Esophagus muscularis mucosa (tissue), 4 donors: ENCODE results near the gene DDX27. TPM values are rescaled to one million over a fixed set of nuclear protein-coding genes. Genes with fewer than 3 reads are reported as not detected.

Experiments used
- DNase-seq: peaks from one replicate; pipeline ENCODE4 v3.0.0-alpha.2; 2017; ENCODE audit errors: extremely low spot score
- H3K27ac ChIP-seq, 4 donors: fragments of 200-600 bp; sonication (generic); replicated peaks in 1 of 4; 1 replicate in 3 of 4; 2 replicates in 1 of 4; pipeline ENCODE4 v1.5.1; 2016 to 2019; ENCODE audit warnings: mild to moderate bottlenecking in 1 of 4
- H3K27me3 ChIP-seq, 4 donors: fragments of 200-600 bp; sonication (generic); one replicate each; pipeline versions ENCODE4 v1.5.1 to v1.6.0; 2016 to 2019
- H3K36me3 ChIP-seq, 4 donors: fragments of 200-600 bp; sonication (generic); one replicate each; pipeline ENCODE4 v1.5.1; 2016 to 2019
- H3K4me1 ChIP-seq, 4 donors: fragments of 200-600 bp; sonication (generic); one replicate each; pipeline ENCODE4 v1.5.1; 2016 to 2019
- H3K4me3 ChIP-seq, 4 donors: fragments of 200-600 bp; sonication (generic); 1 replicate in 2 of 4; 2 replicates in 2 of 4; pipeline ENCODE4 v1.5.1; 2016 to 2019; ENCODE audit warnings: mild to moderate bottlenecking in 4 of 4, moderate library complexity in 1 of 4
- H3K9me3 ChIP-seq, 4 donors: fragments of 200-600 bp; sonication (generic); 1 replicate in 3 of 4; 2 replicates in 1 of 4; pipeline ENCODE4 v1.5.1; 2016 to 2019
- EP300 ChIP-seq: sonication (generic); formaldehyde crosslinking; IDR thresholded peaks from one replicate; pipeline ENCODE4 v1.6.1; 2017; ENCODE audit warnings: antibody characterized with exemption
- POLR2A ChIP-seq: fragments of 450-650 bp; IDR thresholded peaks from one replicate; pipeline ENCODE4 v1.6.1; 2017; ENCODE audit warnings: antibody characterized with exemption, moderate library complexity, mild to moderate bottlenecking, low read depth
- POLR2AphosphoS5 ChIP-seq, 2 donors: sonication (generic); formaldehyde crosslinking; IDR thresholded peaks; one replicate each; pipeline ENCODE4 v1.6.1; 2017; ENCODE audit warnings: antibody characterized with exemption in 2 of 2
- WGBS: methylation state at CpG from one replicate; pipeline ENCODE4 v1.1.5; 2018; 5-methylcytosine and 5-hydroxymethylcytosine counted together
- intact Hi-C: fragments of 100-400 bp; cut with DNase I; formaldehyde crosslinking; loops from one replicate; pipeline ENCODE4 v1.15.1; 2023
- total RNA-seq, 4 donors: library from RNA; depleted of rRNA; stranded (reverse); fragments of >200 nt; gene quantifications; one replicate each; pipeline versions ENCODE4 v1.1.0 to v1.2.1, GENCODE V29; 2016
- TF ChIP-seq, protein P1 (sequence below), 3 experiments: fragments of 200-600 bp in 2 of 3; fragments of 450-650 bp in 1 of 3; sonication (generic) in 2 of 3; IDR thresholded peaks; one replicate each; pipeline ENCODE4 v1.5.1; 2017 to 2019; ENCODE audit warnings: antibody characterized with exemption in 3 of 3, mild to moderate bottlenecking in 2 of 3, moderate library complexity in 1 of 3

Gene DDX27
- total RNA-seq, 4 donors from 2014 or later = 25.7 to 35.0 (median 30.2) TPM

DNA sequence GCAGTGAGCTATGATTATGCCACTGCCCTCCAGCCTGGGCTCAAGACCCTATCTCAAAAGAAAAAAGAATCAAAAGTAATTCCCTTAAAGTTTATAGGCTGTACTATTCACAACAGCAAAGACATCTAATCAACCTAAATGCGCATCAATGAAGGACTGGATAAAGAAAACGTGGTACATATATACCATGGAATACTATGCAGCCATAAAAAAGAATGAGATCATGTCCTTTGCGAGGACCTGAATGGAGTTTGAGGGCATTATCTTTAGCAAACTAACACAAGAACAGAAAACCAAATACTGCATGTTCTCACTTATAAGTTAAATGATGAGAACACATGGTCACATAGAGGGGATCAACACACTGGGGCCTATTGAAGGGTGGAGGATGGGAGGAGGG is 42.0 kb downstream of the DDX27 start:
- no peak overlapping the region for H3K4me3 ChIP-seq
- no peaks in the 10 kb centered on the region for H3K9me3 ChIP-seq
- peaks cover 0 to 6% (median 3%) of the 10 kb centered on the region in 4 donors for H3K4me1 ChIP-seq
- intact Hi-C loops = no loop called here
- TF ChIP-seq POLR2AphosphoS5 (IDR thresholded peaks at IDR 0.05) = no peak
- TF ChIP-seq POLR2A = no peak
- TF ChIP-seq, protein P1, sequence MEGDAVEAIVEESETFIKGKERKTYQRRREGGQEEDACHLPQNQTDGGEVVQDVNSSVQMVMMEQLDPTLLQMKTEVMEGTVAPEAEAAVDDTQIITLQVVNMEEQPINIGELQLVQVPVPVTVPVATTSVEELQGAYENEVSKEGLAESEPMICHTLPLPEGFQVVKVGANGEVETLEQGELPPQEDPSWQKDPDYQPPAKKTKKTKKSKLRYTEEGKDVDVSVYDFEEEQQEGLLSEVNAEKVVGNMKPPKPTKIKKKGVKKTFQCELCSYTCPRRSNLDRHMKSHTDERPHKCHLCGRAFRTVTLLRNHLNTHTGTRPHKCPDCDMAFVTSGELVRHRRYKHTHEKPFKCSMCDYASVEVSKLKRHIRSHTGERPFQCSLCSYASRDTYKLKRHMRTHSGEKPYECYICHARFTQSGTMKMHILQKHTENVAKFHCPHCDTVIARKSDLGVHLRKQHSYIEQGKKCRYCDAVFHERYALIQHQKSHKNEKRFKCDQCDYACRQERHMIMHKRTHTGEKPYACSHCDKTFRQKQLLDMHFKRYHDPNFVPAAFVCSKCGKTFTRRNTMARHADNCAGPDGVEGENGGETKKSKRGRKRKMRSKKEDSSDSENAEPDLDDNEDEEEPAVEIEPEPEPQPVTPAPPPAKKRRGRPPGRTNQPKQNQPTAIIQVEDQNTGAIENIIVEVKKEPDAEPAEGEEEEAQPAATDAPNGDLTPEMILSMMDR (IDR thresholded peaks at IDR 0.05) = no peak
- no peak for TF ChIP-seq EP300
- no peak overlapping the region for H3K27ac ChIP-seq
- H3K27me3 ChIP-seq = no peaks in the 10 kb centered on the region
- no peak for DNase-seq
- 97% methylated on average over 3 of the region's 3 CpGs for WGBS
- peaks cover 68 to 98% (median 94%) of the 10 kb centered on the region in 4 donors for H3K36me3 ChIP-seq

DNA sequence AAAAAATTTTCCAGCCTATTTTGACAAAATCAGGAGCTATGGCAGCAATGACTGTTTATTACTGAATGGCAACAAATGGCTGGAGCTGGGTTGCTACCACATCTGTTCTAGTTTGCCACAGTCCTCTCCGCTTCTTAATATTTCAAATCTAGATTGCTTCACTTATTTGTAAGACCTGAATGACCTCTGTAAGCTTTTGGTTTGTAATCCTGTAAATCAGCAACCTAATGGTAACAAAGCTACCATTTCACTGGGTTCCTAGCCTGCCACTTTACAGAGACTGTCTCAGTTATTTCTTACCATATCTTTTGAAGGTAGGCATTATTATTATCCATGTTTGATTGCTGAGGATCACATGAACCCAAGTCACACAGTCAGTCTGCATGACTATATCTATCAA is 43.2 kb downstream of the DDX27 start:
- WGBS = 88% methylated on average over 1 of the region's 1 CpG
- no peaks in the 10 kb centered on the region for H3K9me3 ChIP-seq
- no peak for DNase-seq
- intact Hi-C loops = no loop called here
- H3K36me3 ChIP-seq = peaks cover 58 to 86% (median 84%) of the 10 kb centered on the region in 4 donors
- TF ChIP-seq POLR2A (no peak), EP300 (no peak), POLR2AphosphoS5 (IDR thresholded peaks at IDR 0.05) (no peak)
- TF ChIP-seq, protein P1 (IDR thresholded peaks at IDR 0.05) = no peak
- no peaks in the 10 kb centered on the region for H3K27me3 ChIP-seq
- peaks cover 12 to 19% (median 14%) of the 10 kb centered on the region in 4 donors for H3K4me1 ChIP-seq
- no peak overlapping the region for H3K27ac ChIP-seq
- H3K4me3 ChIP-seq = no peak overlapping the region

DNA sequence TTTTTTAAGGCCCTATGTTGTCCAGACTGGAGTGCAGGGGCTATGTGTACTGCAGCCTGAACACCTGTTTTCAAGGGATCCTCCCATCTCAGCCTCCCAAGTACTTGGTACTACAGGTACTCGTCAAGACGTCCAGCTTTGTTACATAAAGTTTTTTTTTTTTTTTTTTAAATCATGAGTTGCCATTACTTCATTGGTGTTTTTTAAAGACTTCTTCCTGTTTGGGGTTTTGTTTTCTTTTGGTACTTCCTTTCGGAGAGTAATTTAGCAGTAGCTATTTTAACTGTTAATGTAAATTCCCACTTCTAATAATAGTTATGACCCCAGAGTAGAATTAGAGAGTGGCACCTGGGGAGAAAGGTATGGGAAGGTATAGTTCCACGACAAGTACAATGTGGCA is 48.1 kb downstream of the DDX27 start:
- 54% methylated on average over 4 of the region's 4 CpGs for WGBS
- intact Hi-C loops = no loop called here
- Histone ChIP-seq H3K9me3 (no peaks in the 10 kb centered on the region), H3K27me3 (no peaks in the 10 kb centered on the region), H3K27ac (no peak overlapping the region), H3K4me1 (peaks cover 36 to 66% (median 59%) of the 10 kb centered on the region in 4 donors), H3K4me3 (no peak overlapping the region), H3K36me3 (peaks cover 39 to 84% (median 70%) of the 10 kb centered on the region in 4 donors)
- TF ChIP-seq POLR2A (no peak), EP300 (no peak), POLR2AphosphoS5 (IDR thresholded peaks at IDR 0.05) (no peak)
- TF ChIP-seq, protein P1 (IDR thresholded peaks at IDR 0.05) = no peak
- DNase-seq = no peak

DNA sequence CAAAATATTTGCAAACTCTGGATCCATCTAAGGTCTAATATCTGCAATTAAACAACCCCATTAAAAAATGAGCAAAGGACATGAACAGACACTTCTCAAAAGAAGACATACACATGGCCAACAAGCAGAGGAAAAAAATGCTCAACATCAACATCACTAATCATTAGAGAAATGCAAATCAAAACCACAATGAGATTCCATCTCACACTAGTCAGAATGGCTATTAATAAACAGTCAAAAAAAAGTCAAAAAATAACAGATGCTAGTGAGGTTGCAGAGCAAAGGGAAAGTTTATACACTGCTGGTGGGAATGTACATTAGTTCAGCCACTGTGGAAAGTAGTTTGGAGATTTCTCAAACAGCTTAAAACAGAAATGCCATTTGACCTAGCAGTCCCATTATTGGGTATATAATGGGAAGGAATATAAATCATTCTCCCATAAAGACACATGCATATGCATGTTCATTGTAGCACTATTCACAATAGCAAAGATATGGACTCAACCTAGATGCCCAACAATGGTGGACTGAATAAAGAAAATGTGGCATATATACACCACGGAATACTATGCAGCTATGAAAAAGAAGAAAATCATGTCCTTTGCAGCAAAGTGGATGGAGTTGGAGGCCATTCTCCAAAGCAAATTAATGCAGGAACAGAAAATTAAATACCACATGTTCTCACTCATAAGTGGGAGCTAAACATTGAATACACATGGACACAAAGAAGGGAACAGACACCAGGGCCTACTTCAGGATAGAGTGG is 49.6 kb downstream of the DDX27 start:
- Histone ChIP-seq H3K4me1 (peaks cover 36 to 78% (median 67%) of the 10 kb centered on the region in 4 donors), H3K9me3 (no peaks in the 10 kb centered on the region), H3K4me3 (peak overlapping the region in 3 of 4 donors; percentile 3 to 24 (median 6)), H3K27ac (no peak overlapping the region), H3K36me3 (peaks cover 24 to 84% (median 65%) of the 10 kb centered on the region in 4 donors), H3K27me3 (no peaks in the 10 kb centered on the region)
- WGBS = 100% methylated on average over 1 of the region's 1 CpG
- TF ChIP-seq, protein P1 (IDR thresholded peaks at IDR 0.05) = no peak
- TF ChIP-seq EP300 (no peak), POLR2AphosphoS5 (IDR thresholded peaks at IDR 0.05) (no peak), POLR2A (no peak)
- DNase-seq = no peak
- intact Hi-C loops = no loop called here
